GM18907 (cell line): ENCODE data around the gene ANO3.

ENCODE experiments used
- ATAC-seq: cut with Tn5 transposase; IDR thresholded peaks from one replicate; pipeline ENCODE4 v1.9.1; 2021; ENCODE audit warnings: mild to moderate bottlenecking, moderate library complexity; ENCODE audit not compliant: unreplicated experiment

Gene ANO3

DNA sequence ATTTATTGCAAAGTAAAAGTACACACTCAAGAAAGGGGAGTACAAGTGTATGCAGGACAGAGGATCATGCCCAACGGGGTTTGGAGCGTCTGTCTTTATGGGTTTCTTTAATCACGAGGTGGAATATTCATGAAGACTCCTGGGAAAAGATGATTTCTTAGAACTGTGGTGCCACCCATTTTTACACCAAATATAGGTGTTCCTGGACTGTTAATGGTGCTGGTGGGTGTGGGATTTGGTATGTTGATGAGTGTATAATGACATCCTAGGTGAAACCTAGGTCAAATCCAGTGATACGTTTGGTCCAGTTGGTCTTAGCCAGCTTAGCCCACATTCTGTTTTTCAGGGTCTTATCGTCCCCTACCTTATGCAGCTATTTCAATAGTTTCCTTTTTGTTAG lies 21.1 kb downstream of the ANO3 start:
- ATAC-seq: no peak

DNA sequence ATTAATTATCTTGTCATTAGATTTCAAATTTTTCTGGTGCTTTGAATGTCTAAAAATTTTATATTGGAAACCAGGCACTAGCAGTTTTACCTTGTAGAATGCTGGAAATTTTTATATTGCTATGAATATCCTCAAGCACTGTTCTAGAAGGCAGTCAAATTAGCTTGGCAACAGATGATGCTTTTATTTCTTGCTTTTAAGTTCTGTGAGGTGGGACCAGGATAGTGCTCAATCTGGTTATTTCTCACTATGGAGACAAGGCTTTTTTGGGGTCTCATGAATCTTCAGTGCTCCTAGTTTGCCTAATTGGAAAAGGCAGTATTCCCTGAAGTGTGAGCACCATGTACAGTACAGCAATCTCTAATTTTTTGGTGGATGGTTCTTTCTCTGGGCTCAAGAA lies 27.1 kb downstream of the ANO3 start:
- no peak for ATAC-seq

DNA sequence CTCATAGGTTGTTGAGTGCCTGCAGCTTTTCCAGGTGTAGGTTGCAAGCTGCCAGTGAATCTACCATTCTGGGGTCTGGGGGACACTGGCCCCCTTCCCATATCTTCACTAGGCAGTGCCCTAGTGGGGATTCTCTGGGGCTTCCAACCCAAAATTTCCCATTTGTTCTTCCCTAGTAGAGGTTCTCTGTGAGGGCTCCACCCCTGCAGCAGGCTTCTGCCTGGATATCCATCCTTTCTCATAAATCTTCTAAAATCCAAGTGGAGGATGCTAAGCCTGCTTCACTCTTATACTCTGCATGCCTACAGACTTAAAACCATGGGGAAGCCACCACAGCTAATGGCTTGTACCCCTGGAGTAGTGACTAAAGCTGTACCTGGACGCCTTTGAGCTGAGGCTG lies 33.4 kb downstream of the ANO3 start:
- no peak for ATAC-seq

DNA sequence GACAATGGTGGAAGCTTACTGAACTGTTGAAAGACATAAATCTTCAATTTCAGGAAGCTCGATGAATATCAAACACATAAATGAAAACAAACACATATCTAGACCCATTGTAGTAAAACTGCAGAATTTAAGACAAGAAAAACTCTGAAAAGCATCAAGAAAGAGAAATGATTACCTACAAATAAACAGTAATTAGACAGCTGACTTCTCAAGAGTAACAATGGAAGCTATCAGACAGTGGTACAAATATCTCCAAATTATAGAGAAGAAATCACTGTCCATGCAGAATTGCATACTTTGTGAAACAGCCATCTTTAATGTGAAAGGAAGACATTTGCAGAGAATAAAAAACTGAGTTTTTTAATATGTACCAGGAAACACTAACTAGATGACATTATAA lies 45.7 kb downstream of the ANO3 start:
- ATAC-seq: no peak

DNA sequence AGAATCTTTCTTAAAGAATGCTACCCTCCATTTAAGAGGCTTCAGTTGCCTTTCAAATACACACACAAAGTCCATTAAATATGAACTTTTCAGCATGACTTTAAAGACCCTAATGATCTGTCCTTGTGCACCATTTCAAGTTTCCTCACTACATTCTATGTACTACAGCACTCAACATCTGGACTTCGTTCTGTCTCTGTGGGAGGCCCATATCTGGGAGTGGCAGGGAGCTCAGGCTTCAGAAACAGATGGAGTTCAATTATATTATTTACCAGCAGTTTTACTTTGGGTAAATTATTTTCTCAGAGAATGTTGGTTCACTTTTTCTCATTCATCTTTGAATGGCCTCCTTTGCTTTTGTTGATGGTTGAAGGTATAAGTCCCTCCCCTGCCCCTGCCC lies 67.4 kb downstream of the ANO3 start:
- no peak for ATAC-seq

DNA sequence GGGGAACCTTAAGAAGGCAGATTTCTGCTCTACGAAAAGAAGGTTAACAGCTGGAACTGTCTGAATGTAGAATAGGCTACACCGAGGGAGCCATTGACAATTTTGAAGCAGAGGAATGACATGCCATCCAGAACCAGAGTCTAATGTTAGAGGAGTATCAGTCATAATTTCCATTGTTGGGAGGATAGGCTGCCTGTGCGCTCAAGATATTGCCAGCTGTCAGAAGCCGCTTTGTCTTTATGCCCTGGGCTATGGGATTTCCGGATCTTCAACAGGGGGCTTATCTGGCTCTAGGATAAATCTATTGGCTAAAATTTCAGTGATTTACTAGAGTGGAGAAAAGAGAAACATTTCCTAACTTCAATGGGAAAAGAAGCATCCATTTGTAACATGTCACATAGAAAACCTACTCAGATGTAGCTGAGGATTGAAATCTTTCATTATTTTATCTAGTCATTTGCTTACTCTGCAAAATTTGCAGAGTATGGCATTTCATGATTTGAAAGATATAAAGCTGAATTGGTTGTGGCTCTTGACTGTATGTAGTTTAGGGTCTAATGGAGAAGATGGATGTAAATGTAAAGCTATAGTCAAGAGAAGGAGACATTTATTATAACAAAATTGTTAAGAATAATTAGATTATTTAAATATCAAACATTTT lies 78.9 kb downstream of the ANO3 start:
- no peak for ATAC-seq

DNA sequence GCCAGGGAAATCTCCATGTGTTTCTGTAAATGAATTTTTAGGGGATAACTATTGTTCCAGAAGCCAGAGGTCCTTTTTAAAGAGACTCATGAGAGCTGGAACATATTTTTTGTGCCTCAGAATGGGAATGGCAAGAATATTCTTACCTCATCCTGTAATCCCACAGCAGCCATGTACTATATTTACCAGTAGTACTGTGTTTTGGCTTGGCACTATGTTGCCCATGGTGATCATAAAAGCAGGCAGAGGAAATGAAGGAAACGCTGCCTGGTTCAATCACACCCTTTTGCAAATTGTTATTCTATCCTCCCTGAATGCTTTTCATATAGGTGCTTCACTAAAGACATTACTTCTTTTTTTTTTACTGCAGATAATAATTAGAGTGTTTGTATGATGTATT lies 81.0 kb downstream of the ANO3 start:
- ATAC-seq: no peak

DNA sequence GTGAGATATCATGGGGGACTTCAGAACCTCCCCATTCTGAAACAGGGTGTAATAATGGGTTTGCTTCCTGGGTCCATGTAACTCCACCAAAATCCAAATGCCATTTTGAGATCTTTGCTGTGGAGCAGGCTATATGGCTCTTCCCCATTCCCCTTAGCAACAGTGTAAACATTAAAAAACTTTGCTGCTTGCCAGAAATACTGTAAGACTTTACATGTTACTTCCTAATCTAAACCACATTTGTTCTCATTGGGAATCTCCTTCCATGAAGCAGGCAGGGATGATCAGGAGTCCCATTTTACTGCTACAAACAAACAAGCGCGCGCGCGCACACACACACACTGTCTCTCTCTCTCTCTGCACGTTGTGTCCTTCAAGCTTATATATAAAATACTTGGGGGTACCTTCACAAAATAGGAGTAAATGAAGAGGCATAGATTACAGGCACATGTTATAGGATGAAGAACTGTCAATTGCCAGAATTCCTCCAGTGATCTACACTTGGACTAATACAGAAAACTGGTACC lies 86.5 kb downstream of the ANO3 start:
- ATAC-seq: no peak

DNA sequence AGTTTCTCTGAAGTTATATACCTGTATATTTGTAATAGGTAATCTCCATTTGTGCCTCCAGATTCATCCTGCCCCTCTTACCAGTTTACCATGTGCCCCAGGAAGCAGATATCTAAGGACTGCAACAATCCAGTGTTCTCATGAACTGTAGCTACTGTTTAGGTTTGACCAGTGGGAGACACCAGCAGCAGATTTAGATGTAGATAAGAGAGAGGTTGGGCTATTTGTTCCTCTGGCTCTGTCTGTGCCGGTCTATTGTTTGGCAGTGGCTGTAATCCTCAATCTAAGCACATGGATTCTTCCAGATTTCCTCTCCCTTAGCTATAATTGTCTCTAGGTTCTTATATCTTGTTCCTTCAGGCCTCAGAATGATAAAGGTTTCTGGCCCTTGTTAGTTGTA lies 88.4 kb downstream of the ANO3 start:
- no peak for ATAC-seq

DNA sequence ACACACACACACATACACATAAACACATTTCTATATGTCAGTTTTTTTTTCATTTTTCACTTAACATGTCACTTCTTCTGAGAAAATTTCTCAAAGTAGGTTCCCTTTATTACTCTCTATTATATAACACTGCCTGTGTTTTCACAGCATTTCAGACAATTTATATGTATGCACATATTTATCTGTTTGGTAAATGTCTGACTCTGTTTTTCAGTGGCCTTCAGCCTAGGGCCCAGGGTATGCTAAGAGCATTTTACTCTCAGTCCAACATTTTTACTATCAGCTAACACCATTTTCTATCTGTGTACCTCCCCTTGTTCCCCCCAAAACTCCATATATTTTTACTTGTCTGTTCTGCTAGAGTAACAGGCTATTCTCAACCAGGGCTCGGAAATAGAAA lies 92.3 kb downstream of the ANO3 start:
- ATAC-seq: no peak

DNA sequence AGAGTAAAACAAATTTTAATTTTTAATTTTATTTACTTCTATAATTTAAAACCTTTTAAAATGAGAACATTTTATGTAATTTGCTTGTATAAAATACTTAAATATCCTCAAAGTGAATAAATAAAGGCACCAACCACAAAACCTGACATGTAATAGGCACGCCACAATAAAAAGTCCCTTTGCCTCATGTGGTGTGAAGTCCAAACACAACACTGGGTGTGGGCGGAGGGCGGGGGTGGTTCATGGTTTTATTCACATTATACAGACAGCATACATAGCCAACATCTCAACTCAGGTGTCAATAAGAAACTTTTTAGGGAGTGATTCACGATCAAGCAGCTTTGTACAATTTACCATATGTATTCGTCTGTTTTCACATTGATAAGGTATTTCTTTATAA lies 107.9 kb downstream of the ANO3 start:
- no peak for ATAC-seq

DNA sequence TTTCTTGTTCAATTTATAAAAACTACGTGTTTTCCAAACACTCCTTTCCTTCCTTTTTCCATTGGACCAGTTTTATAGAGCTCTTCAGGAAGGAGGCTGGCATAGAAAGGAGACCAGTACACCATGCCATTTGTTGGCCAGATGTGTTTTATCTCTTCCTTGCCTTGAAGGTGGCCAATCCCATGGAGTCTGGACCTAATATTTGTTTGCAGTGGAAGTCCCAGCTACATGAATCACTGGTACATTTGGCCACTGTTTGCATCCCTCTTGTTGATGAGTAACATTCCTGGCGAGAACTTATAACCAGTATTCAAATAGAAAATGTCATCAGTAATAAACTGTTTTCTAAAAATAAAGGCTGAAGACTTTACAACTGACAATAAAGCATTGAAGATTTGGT lies 110.2 kb downstream of the ANO3 start:
- ATAC-seq: no peak

DNA sequence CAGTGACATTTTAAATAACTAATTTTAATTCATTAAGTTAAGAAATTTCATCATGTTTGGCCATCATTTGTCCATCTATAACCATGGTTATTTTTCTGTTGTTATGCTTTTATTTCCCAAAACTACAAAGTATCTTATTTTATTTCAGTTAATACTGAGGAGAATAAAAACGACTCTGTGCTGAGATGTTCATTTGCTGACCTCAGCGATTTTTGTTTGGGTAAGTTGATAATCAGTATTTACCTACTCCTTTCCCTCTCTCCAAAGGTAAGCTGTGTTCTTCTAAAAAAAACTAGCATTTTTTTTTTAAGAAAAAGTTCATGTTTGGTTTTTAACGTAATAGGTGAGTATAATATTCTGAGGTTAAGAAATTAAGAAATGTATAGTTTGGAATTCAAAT lies 111.7 kb downstream of the ANO3 start:
- ATAC-seq: no peak

DNA sequence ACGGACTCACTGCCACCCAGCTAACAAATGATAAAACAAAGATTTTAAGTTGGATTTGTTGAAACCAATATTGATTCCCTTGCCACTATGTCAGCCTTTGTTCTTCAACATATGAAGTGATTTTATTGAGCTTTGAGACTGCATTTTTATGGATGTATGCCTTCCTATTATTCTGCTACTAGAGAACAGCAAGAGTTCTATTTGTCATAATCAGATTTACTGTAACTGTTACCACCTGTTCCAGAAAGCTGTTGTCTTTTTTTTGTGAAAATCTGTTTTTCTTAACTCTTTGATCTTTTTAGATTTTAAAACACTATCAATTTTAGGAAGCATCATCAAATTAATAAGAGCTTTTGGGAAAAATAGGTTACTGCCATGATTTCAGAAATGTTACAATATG lies 125.7 kb downstream of the ANO3 start:
- no peak for ATAC-seq

DNA sequence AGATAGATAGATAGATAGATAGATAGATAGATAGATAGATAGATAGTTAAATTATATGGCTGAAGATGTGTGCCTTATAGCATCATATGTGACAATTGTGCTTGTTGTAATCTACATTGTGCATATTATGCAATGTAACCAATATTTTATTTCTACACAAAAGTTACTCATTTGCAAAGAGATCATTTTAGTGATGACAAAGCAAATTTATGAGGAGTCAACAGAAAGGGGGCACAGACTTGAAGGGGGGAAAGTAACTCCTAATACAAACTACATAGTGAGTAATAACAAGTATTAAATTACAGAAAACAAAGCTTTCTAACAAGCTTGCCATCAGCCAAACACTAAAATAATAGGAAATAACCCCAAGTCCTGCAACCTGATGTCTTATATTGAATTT lies 133.3 kb downstream of the ANO3 start:
- ATAC-seq: no peak

DNA sequence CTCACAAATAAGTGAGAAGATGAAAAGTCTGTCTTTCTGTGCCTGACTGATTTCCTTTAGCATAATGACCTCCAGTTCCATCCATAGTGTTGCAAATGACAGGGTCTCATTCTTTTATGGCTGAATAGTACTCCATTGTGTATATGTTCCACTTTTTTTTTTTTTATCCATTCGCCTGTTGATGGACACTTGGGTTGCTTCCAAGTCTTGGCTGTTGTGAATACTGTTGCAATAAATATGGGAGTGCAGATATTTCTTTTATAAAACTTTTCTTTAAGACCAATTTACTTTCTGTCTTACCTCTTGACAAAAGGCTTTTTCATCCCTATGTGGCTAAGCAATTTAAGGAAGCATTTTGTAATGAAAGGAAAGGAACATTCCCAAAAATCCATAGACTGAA lies 135.6 kb downstream of the ANO3 start:
- ATAC-seq: no peak

DNA sequence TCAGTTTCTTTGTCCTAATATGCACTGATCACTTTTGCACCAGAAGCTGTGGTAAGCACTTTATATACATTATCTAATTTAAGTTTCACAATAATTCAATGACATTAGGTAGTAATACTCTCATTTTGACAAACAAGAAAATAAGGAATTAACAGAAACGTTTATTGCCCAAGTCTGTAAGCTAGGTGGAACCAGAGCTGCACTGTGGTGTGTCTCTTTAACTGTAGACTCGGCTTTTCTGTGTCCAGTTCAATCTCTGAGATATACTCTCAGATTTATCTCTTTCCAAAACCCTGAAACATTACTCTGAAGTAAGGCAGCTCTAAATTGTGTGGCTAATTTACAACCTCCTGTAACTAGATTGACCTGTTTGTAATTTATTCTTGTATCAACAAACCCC lies 139.1 kb downstream of the ANO3 start:
- no peak for ATAC-seq

DNA sequence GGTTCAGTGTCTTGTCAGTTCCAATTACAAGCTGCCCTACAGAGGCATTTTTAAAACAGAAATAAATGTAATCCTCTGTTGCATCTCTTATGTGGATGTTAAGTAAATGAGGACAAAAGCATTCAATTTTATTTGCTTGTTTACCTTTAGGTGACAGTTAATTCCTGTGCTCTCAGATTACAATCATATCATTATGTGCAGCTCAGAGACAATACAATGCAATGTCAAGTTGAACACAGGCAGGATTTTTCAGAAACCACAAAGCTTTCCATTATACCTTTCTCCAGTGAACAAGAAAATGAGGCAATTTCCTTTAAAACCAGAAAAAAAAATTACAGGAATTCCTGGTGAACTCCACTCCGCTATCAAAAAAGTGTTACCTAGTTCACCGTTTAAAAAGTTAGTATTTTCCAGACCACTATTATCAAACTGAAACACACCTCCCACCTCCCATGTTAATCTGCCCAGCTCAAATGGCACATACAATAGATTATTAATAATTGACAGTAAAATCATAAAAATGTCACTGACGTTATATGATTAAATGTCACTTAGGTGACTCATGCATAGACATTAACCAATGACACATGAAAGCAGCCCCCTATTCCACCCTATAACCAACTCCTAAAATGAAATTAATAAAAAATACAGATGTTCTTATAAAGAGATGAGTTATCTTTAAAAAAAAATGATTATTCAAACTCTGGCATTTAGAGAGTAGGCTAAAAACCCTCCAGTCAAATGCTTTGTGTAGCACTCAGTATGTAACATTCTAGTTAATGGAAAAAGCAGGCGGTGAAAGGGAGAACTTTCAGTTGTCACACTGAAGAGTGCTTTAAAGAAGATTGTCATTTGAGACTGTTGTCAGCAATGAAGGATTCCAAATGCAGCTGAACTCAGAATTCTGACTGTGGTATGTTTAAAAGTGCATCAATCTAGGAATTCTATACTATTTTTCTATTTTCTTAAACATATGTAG lies 141.6 kb downstream of the ANO3 start:
- ATAC-seq: no peak

DNA sequence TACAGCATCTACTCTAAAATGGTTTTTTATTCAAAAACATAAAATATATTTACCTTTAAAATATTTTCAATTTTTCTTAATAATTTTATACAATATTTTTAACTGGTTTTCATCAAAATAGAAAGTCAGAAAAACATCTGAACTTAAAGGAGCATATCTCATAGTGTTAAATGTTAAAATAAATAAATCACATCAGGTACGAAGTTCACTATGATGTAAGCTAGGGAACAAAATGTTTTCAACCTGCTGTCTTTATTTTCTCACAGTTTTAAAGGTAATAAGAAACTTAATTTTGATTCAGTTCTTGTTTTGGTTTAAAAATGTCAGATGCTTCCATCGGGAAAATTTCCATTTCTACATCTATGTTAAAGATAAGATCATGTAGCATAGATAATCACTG lies 142.5 kb downstream of the ANO3 start:
- ATAC-seq: no peak

DNA sequence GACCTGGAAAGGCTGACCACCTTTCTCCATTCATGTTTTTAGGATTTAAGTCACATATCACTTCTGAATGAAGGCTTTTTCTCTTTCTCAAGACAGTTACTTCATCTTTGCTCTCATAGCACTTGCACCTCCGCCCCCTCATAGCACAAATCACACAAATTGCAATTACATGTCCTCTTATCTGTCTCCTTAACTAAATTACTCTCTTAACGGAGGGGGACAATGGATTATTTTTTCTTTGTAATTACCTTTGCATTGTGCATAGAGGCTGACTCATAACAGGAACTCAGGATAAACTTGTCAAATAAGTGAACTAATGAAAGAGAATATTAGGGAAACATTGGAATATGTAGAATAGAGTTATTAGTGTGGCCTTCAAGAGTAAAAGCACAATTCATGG lies 145.5 kb downstream of the ANO3 start:
- ATAC-seq: no peak

DNA sequence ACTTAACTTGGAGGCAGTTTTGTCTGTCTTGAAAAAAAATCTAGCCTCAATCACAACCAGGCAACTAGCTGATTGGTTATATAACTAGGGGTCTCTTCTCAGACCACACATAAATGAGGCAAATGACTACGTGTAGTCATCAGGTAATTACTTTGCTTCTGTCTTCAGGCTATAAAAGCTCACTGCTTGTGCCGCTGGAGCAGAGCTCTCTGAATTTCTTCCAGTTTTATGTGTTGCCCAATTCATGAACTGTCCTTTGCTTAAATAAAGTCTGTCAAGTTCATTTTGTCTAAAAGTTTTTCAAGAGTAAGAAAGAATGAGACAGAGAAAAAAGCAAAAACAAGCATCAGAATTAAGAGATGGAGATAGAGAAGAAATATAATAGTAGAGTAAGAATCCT lies 146.8 kb downstream of the ANO3 start:
- no peak for ATAC-seq

DNA sequence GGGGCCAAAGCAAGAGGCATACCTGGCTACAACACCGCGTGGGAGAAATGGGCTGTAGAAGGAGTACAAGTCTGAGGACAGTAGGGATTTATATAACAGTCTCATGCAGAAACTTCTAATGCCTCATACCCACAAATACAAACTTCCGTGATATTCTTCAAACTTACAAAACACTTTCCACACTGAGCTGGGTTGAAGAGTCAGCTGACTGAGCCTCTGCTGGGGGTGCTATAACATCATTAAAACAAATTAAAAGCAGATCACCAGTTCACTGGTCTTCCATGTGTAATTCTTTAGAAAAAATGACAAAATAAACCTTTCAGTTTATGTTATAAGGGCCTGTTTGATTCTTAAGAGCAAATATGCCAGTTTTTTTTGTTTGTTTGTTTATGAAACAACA lies 148.1 kb downstream of the ANO3 start:
- ATAC-seq: no peak
